Prostate gland (tissue), 2 donors: ENCODE data around the gene LDLRAD4.

Experiments used
- POLR2A ChIP-seq: fragments of 450-650 bp; IDR thresholded peaks from one replicate; pipeline ENCODE4 v1.6.1; 2016; ENCODE audit warnings: antibody characterized with exemption, mild to moderate bottlenecking
- TF ChIP-seq, protein P1 (sequence below), 4 experiments: fragments of 200-600 bp in 2 of 4; fragments of 450-650 bp in 2 of 4; sonication (generic) in 2 of 4; IDR thresholded peaks; 1 replicate in 3 of 4; 2 replicates in 1 of 4; pipeline ENCODE4 v1.5.1; 2016 to 2019; ENCODE audit warnings: antibody characterized with exemption in 4 of 4, mild to moderate bottlenecking in 2 of 4, moderate library complexity in 2 of 4

DNA sequence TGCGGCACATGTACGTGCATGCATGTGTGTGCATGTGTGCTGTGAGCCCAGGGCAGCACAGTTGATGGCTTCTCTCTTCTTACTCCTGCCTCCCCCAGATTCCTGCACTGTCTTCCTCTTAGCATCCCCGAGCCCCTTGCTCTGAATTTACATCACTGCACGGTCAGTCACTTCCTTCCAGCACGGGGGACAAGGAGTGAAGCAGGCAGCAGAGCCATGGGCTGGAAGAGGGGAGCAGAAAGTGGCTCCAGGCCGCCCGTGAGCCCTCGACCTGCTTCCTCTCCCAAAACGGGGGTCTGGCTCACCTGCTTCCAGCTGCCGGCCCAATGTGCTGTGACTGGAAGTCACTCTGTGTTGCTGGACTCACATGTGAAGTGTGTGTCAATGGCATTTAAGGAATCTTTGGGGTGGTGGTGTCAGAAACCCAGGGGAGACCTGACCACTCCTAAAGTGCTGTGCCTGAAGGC, 401.7 kb downstream of the LDLRAD4 start:
- TF ChIP-seq, protein P1, sequence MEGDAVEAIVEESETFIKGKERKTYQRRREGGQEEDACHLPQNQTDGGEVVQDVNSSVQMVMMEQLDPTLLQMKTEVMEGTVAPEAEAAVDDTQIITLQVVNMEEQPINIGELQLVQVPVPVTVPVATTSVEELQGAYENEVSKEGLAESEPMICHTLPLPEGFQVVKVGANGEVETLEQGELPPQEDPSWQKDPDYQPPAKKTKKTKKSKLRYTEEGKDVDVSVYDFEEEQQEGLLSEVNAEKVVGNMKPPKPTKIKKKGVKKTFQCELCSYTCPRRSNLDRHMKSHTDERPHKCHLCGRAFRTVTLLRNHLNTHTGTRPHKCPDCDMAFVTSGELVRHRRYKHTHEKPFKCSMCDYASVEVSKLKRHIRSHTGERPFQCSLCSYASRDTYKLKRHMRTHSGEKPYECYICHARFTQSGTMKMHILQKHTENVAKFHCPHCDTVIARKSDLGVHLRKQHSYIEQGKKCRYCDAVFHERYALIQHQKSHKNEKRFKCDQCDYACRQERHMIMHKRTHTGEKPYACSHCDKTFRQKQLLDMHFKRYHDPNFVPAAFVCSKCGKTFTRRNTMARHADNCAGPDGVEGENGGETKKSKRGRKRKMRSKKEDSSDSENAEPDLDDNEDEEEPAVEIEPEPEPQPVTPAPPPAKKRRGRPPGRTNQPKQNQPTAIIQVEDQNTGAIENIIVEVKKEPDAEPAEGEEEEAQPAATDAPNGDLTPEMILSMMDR (IDR thresholded peaks at IDR 0.05), result no peak
- no peak for TF ChIP-seq POLR2A
